SK-N-SH (cell line): ENCODE measurements around the gene CCDC187. TPM values are rescaled to one million over a fixed set of nuclear protein-coding genes. Genes with fewer than 3 reads are reported as not detected.

Source experiments
- CTCF ChIA-PET: fragments of 300-600, 350-600 bp; formaldehyde crosslinking; extraction: SDS; loops from one replicate; lab custom pipeline; 2021; lab: Yijun Ruan, JAX
- POLR2A ChIA-PET: fragments of 350-600 bp; sonication (Branson Sonifier 250); formaldehyde crosslinking; extraction: SDS; loops from one replicate; lab custom pipeline; 2020; ENCODE audit warnings: antibody characterized with exemption, inconsistent platforms; lab: Yijun Ruan, JAX
- DNase-seq: peaks from one replicate; pipeline ENCODE4 v3.0.0; 2012
- H2AFZ ChIP-seq: fragments of 200-600 bp; sonication (generic); 2 replicates; pipeline ENCODE4 v1.8.1; 2016; ENCODE audit warnings: antibody characterized with exemption, mild to moderate bottlenecking, low read depth
- H3F3A ChIP-seq: fragments of 200-600 bp; sonication (generic); replicated peaks from 2 replicates; pipeline ENCODE3; 2016; ENCODE audit warnings: antibody characterized with exemption, mild to moderate bottlenecking; ENCODE audit not compliant: insufficient read depth
- H3K27ac ChIP-seq, 2 experiments: fragments of 200-500 bp in 1 of 2; fragments of 200-600 bp in 1 of 2; sonication (Bioruptor generic) in 1 of 2; sonication (generic), shearing (Covaris generic) in 1 of 2; 2 replicates each; pipeline versions ENCODE4 v1.5.1 to v1.6.1; 2014 to 2016; ENCODE audit warnings: low read depth in 2 of 2, inconsistent platforms in 1 of 2, low read length in 1 of 2, mild to moderate bottlenecking in 1 of 2, mixed read lengths in 1 of 2
- H3K27me3 ChIP-seq: fragments of 200-600 bp; sonication (generic), shearing (Covaris generic); 2 replicates; pipeline ENCODE4 v1.6.1; 2016; ENCODE audit warnings: mixed run types; ENCODE audit not compliant: insufficient read depth
- H3K36me3 ChIP-seq, 2 experiments: fragments of 200-500 bp in 1 of 2; fragments of 200-600 bp in 1 of 2; sonication (Bioruptor generic) in 1 of 2; sonication (generic) in 1 of 2; replicated peaks in 1 of 2; 2 replicates each; pipeline versions ENCODE3 to v1.5.1; 2014 to 2016; ENCODE audit warnings: low read length in 1 of 2, mild to moderate bottlenecking in 1 of 2; ENCODE audit not compliant: insufficient read depth in 2 of 2, control insufficient read depth in 1 of 2
- H3K4me1 ChIP-seq, 2 experiments: fragments of 200-500 bp in 1 of 2; fragments of 200-600 bp in 1 of 2; sonication (Bioruptor generic) in 1 of 2; sonication (generic), shearing (Covaris generic) in 1 of 2; 2 replicates each; pipeline versions ENCODE4 v1.5.1 to v1.6.1; 2014 to 2016; ENCODE audit warnings: low read depth in 1 of 2, low read length in 1 of 2, mixed run types in 1 of 2; ENCODE audit not compliant: insufficient read depth in 2 of 2, control insufficient read depth in 1 of 2
- H3K4me2 ChIP-seq: fragments of 200-600 bp; sonication (generic), shearing (Covaris generic); 2 replicates; pipeline ENCODE4 v1.6.1; 2017; ENCODE audit warnings: mixed run types
- H3K4me3 ChIP-seq, 2 experiments: fragments of 200-500 bp in 1 of 2; fragments of 200-600 bp in 1 of 2; sonication (Bioruptor generic) in 1 of 2; sonication (generic), shearing (Covaris generic) in 1 of 2; 2 replicates each; pipeline versions ENCODE4 v1.5.1 to v1.8.1; 2014 to 2016; ENCODE audit warnings: low read depth in 2 of 2, inconsistent platforms in 1 of 2, low read length in 1 of 2, mild to moderate bottlenecking in 1 of 2, mixed read lengths in 1 of 2, moderate library complexity in 1 of 2
- H3K79me2 ChIP-seq: fragments of 200-600 bp; sonication (generic); 2 replicates; pipeline ENCODE4 v1.8.1; 2017; ENCODE audit warnings: mild to moderate bottlenecking; ENCODE audit not compliant: insufficient read depth
- H3K9ac ChIP-seq: fragments of 200-600 bp; sonication (generic); 2 replicates; pipeline ENCODE4 v1.6.1; 2017; ENCODE audit warnings: mixed run types
- H3K9me2 ChIP-seq: fragments of 200-600 bp; sonication (generic); 2 replicates; pipeline ENCODE4 v1.6.1; 2017; ENCODE audit warnings: mixed run types
- H3K9me3 ChIP-seq: fragments of 200-600 bp; sonication (generic); 2 replicates; pipeline ENCODE4 v1.6.1; 2017; ENCODE audit warnings: mixed run types, mild to moderate bottlenecking, moderate library complexity
- H4K20me1 ChIP-seq: fragments of 200-600 bp; sonication (generic); 2 replicates; pipeline ENCODE4 v1.6.1; 2017; ENCODE audit warnings: mild to moderate bottlenecking, mixed run types; ENCODE audit not compliant: insufficient read depth
- CHD2 ChIP-seq: fragments of 150-350 bp; IDR thresholded peaks from 2 replicates; pipeline ENCODE4 v1.6.1; 2018; ENCODE audit warnings: low read length; ENCODE audit not compliant: partially characterized antibody
- CTCF ChIP-seq: fragments of 200-600 bp; sonication (generic); IDR thresholded peaks from 2 replicates; pipeline ENCODE4 v1.6.1; 2017; ENCODE audit warnings: antibody characterized with exemption, mild to moderate bottlenecking, moderate library complexity
- EP300 ChIP-seq, 2 experiments: IDR thresholded peaks; 2 replicates each; pipeline versions ENCODE4 v1.4.0 to v1.6.1; 2012; ENCODE audit warnings: borderline replicate concordance in 1 of 2, low read depth in 1 of 2, low read length in 1 of 2
- FOXJ3 ChIP-seq: sonication (generic); formaldehyde crosslinking; IDR thresholded peaks from 2 replicates; pipeline ENCODE4 v1.5.1; 2020; ENCODE audit warnings: mild to moderate bottlenecking, missing genetic modification reagents
- IRF3 ChIP-seq: fragments of 150-350 bp; IDR thresholded peaks from 2 replicates; pipeline ENCODE4 v1.6.1; 2016; ENCODE audit warnings: mild to moderate bottlenecking, low read depth, low read length
- JUND ChIP-seq: IDR thresholded peaks from 2 replicates; pipeline ENCODE4 v1.4.0; 2012
- MAX ChIP-seq: IDR thresholded peaks from 2 replicates; pipeline ENCODE4 v1.4.0; 2012; ENCODE audit warnings: low read depth
- MEF2A ChIP-seq: IDR thresholded peaks from 2 replicates; pipeline ENCODE4 v1.4.0; 2012; ENCODE audit warnings: low read depth, borderline replicate concordance
- MXI1 ChIP-seq: IDR thresholded peaks from 2 replicates; pipeline ENCODE4 v1.6.1; 2012; ENCODE audit warnings: mild to moderate bottlenecking, low read depth, low read length, improper control_type of control experiment
- NFIC ChIP-seq: IDR thresholded peaks from 2 replicates; pipeline ENCODE4 v1.4.0; 2012; ENCODE audit warnings: borderline replicate concordance
- RAD21 ChIP-seq: IDR thresholded peaks from 2 replicates; pipeline ENCODE4 v1.6.1; 2012; ENCODE audit warnings: mild to moderate bottlenecking, low read length
- RCOR1 ChIP-seq: fragments of 150-350 bp; IDR thresholded peaks from 2 replicates; pipeline ENCODE4 v1.6.1; 2017; ENCODE audit warnings: antibody characterized with exemption, low read length
- RXRA ChIP-seq: IDR thresholded peaks from 2 replicates; pipeline ENCODE4 v1.4.0; 2012; ENCODE audit warnings: low read depth, mild to moderate bottlenecking, borderline replicate concordance
- SMC3 ChIP-seq: IDR thresholded peaks from 2 replicates; pipeline ENCODE4 v1.6.1; 2012; ENCODE audit warnings: low read depth, low read length, improper control_type of control experiment
- TAF1 ChIP-seq: IDR thresholded peaks from 2 replicates; pipeline ENCODE4 v1.6.1; 2012; ENCODE audit warnings: low read depth, mild to moderate bottlenecking, low read length, moderate library complexity, borderline replicate concordance
- TCF12 ChIP-seq: IDR thresholded peaks from 2 replicates; pipeline ENCODE4 v1.4.0; 2012
- USF1 ChIP-seq: IDR thresholded peaks from 2 replicates; pipeline ENCODE4 v1.4.0; 2012; ENCODE audit warnings: low read depth, borderline replicate concordance
- USF2 ChIP-seq: fragments of 150-350 bp; IDR thresholded peaks from 2 replicates; pipeline ENCODE4 v1.6.1; 2017; ENCODE audit warnings: antibody characterized with exemption, low read length, low read depth, borderline replicate concordance
- ZBTB33 ChIP-seq: IDR thresholded peaks from 2 replicates; pipeline ENCODE4 v1.4.0; 2012; ENCODE audit warnings: low read depth, borderline replicate concordance
- WGBS: methylation state at CpG from one replicate; pipeline ENCODE4 v1.1.6; 2017; ENCODE audit warnings: low lambda C conversion rate; 5-methylcytosine and 5-hydroxymethylcytosine counted together
- polyA plus RNA-seq, 3 experiments: library from polyadenylated mRNA; depleted of rRNA; stranded (reverse); fragments of >200 nt; gene quantifications; 2 replicates each; pipeline ENCODE4 v1.2.3, GENCODE V29; 2012

The CCDC187 gene
- polyA plus RNA-seq, 1 of the 3 experiments (the other 2 are of a cell fraction): not detected

- POLR2A ChIA-PET: no interaction called here
- no peak for DNase-seq
- H3K9me3 ChIP-seq: no peaks in the 10 kb centered on the region
- H3K9me2 ChIP-seq: no peaks in the 10 kb centered on the region
- 73% methylated on average over 10 of the region's 13 CpGs for WGBS
- H3K36me3 ChIP-seq: no peaks in the 10 kb centered on the region
- no peak for TF ChIP-seq TCF12
- TF ChIP-seq MXI1: no peak
- no peak for TF ChIP-seq RCOR1
- TF ChIP-seq CTCF: no peak
- no peak for TF ChIP-seq USF1
- no peak for TF ChIP-seq FOXJ3 (CRISPR knock-in tag)
- TF ChIP-seq, all 33 proteins: peak for 0
- CTCF ChIA-PET: interaction anchor here (0.8 kb wide), 1 partner anchor 120 kb away, joined by 3 read pairs; no protein-coding TSS in a partner anchor
- no peaks in the 10 kb centered on the region for H4K20me1 ChIP-seq
- no peaks in the 10 kb centered on the region for H3F3A ChIP-seq
- no peaks in the 10 kb centered on the region for H3K27me3 ChIP-seq
- H3K4me3 ChIP-seq: no peak overlapping the region
- no peak overlapping the region for H3K4me2 ChIP-seq
- no peak overlapping the region for H3K9ac ChIP-seq
- H3K4me1 ChIP-seq: no peaks in the 10 kb centered on the region; a peak in 1 of 4 replicates
- H2AFZ ChIP-seq: no peak overlapping the region
- H3K79me2 ChIP-seq: no peaks in the 10 kb centered on the region
- no peak overlapping the region for H3K27ac ChIP-seq
Observed at GRCh38 chr9:136258299-136258625, 45.6 kb downstream of the CCDC187 start.

- CTCF ChIA-PET: no interaction called here
- 82% methylated on average over 16 of the region's 39 CpGs for WGBS
- TF ChIP-seq JUND (no peak), SMC3 (no peak), MXI1 (no peak), MAX (no peak), EP300 (IDR thresholded peaks at IDR 0.05; ENCODE audit: borderline replicate concordance in 1 of 2, low read depth in 1 of 2, low read length in 1 of 2) (no peak), ZBTB33 (no peak), IRF3 (no peak), TAF1 (no peak), MEF2A (no peak), RAD21 (no peak), CHD2 (no peak), NFIC (no peak), FOXJ3 (CRISPR knock-in tag) (no peak), USF2 (no peak), RXRA (no peak), RCOR1 (no peak)
Observed at GRCh38 chr9:136257381-136258298, 46.3 kb downstream of the CCDC187 start.

More at GRCh38 chr9:136257381-136258298, 46.3 kb downstream of the CCDC187 start:
- H3K9ac ChIP-seq: no peak overlapping the region
- no peak overlapping the region for H2AFZ ChIP-seq
- no peaks in the 10 kb centered on the region; a peak in 1 of 4 replicates for H3K4me1 ChIP-seq
- no peaks in the 10 kb centered on the region for H3F3A ChIP-seq
- H3K79me2 ChIP-seq: no peaks in the 10 kb centered on the region
- no peak for DNase-seq
- no peak overlapping the region for H3K4me3 ChIP-seq
- no peaks in the 10 kb centered on the region for H3K9me2 ChIP-seq
- H4K20me1 ChIP-seq: no peaks in the 10 kb centered on the region
- no peaks in the 10 kb centered on the region for H3K9me3 ChIP-seq
- no peak overlapping the region for H3K4me2 ChIP-seq
- H3K36me3 ChIP-seq: no peaks in the 10 kb centered on the region
- no peak overlapping the region for H3K27ac ChIP-seq
- H3K27me3 ChIP-seq: no peaks in the 10 kb centered on the region
- POLR2A ChIA-PET: no interaction called here
